Measurements from ENCODE around the gene BABAM2.

GRCh38 chr2:28224648-28225472, 334.3 kb downstream of the BABAM2 start:
- TF ChIP-seq CTCF (IDR thresholded peaks at IDR 0.05 in 4 of 5, conservative IDR thresholded peaks at IDR 0.05 in 1 of 5): no peak
- no peak for TF ChIP-seq POLR2A (IDR thresholded peaks at IDR 0.05)

Data from gastrocnemius medialis (tissue), 4 donors.